GM23338 (cell line): ENCODE results near the gene CIDEB. TPM values are rescaled to one million over a fixed set of nuclear protein-coding genes. Genes with fewer than 3 reads are reported as not detected.

Experiments used
- ATAC-seq: fragments of 200-7000 bp; cut with Tn5 transposase; 3 replicates; pipeline ENCODE4 v1.9.1; 2020
- DNase-seq: peaks from one replicate; pipeline ENCODE4 v3.0.0-alpha.2; 2015; ENCODE audit warnings: low spot score
- H2AFZ ChIP-seq: fragments of 200-600 bp; sonication (generic); 2 replicates; pipeline ENCODE4 v1.8.0; 2016; ENCODE audit warnings: antibody characterized with exemption, mild to moderate bottlenecking, moderate library complexity
- H3F3A ChIP-seq: fragments of 200-600 bp; sonication (generic); replicated peaks from 2 replicates; pipeline ENCODE4 v1.8.0; 2017; ENCODE audit warnings: antibody characterized with exemption, mixed run types, low read depth
- H3K27ac ChIP-seq: fragments of 200-600 bp; sonication (generic); 2 replicates; pipeline ENCODE4 v1.6.1; 2016; ENCODE audit warnings: low read depth
- H3K27me3 ChIP-seq: fragments of 200-600 bp; sonication (generic); 2 replicates; pipeline ENCODE4 v1.8.0; 2016; ENCODE audit warnings: mild to moderate bottlenecking, mixed run types, moderate library complexity; ENCODE audit not compliant: insufficient read depth
- H3K36me3 ChIP-seq: fragments of 200-600 bp; sonication (generic); 2 replicates; pipeline ENCODE4 v1.8.0; 2016; ENCODE audit warnings: mild to moderate bottlenecking; ENCODE audit not compliant: insufficient read depth
- H3K4me1 ChIP-seq: fragments of 200-600 bp; sonication (generic); 2 replicates; pipeline ENCODE4 v1.8.0; 2016; ENCODE audit warnings: mild to moderate bottlenecking, moderate library complexity; ENCODE audit not compliant: insufficient read depth
- H3K4me2 ChIP-seq: fragments of 200-600 bp; sonication (generic); 2 replicates; pipeline ENCODE4 v1.7.1; 2017; ENCODE audit warnings: mixed run types
- H3K4me3 ChIP-seq: fragments of 200-600 bp; sonication (generic); 2 replicates; pipeline ENCODE4 v1.6.1; 2016; ENCODE audit warnings: mixed run types
- H3K79me2 ChIP-seq: fragments of 200-600 bp; sonication (generic); replicated peaks from 2 replicates; pipeline ENCODE4 v1.8.0; 2017; ENCODE audit warnings: mild to moderate bottlenecking; ENCODE audit not compliant: insufficient read depth
- H3K9me2 ChIP-seq: fragments of 200-600 bp; sonication (generic); 2 replicates; pipeline ENCODE4 v1.8.0; 2017; ENCODE audit not compliant: insufficient read depth
- H4K20me1 ChIP-seq: fragments of 200-600 bp; sonication (generic); replicated peaks from 2 replicates; pipeline ENCODE4 v1.8.0; 2017; ENCODE audit warnings: mild to moderate bottlenecking; ENCODE audit not compliant: insufficient read depth
- H3K27ac Mint-ChIP-seq: 2 replicates; pipeline ENCODE4 v1.8.0; 2020; ENCODE audit warnings: inconsistent platforms, mild to moderate bottlenecking, moderate library complexity, mixed read lengths
- H3K27me3 Mint-ChIP-seq: 3 replicates; pipeline ENCODE4 v1.8.0; 2022; ENCODE audit warnings: low read depth, mild to moderate bottlenecking, moderate library complexity, mixed read lengths, inconsistent platforms; ENCODE audit not compliant: insufficient read depth, poor library complexity
- H3K36me3 Mint-ChIP-seq: 3 replicates; pipeline ENCODE4 v1.8.0; 2021; ENCODE audit warnings: low read depth, mild to moderate bottlenecking, inconsistent platforms, moderate library complexity, mixed read lengths
- H3K4me1 Mint-ChIP-seq: 3 replicates; pipeline ENCODE4 v1.8.0; 2020; ENCODE audit warnings: mild to moderate bottlenecking, inconsistent platforms, mixed read lengths
- H3K4me3 Mint-ChIP-seq: 3 replicates; pipeline ENCODE4 v1.8.0; 2021; ENCODE audit warnings: moderate library complexity, mild to moderate bottlenecking, inconsistent platforms, mixed read lengths
- H3K9me3 Mint-ChIP-seq: 3 replicates; pipeline ENCODE4 v1.8.0; 2020; ENCODE audit warnings: moderate library complexity, mild to moderate bottlenecking, inconsistent platforms, mixed read lengths
- CREB1 ChIP-seq: fragments of 250-450 bp; sonication (Bioruptor Pico); IDR thresholded peaks from 2 replicates; pipeline ENCODE4 v1.5.0; 2020; ENCODE audit warnings: low read depth, mild to moderate bottlenecking, moderate library complexity
- CTCF ChIP-seq, 2 experiments: fragments of 200-600 bp in 1 of 2; sonication (generic) in 1 of 2; conservative IDR thresholded peaks; 2 replicates each; pipeline versions ENCODE4 v1.5.1 to v1.6.1; 2016 to 2017; ENCODE audit warnings: antibody characterized with exemption in 2 of 2, low read depth in 2 of 2, mild to moderate bottlenecking in 2 of 2, moderate library complexity in 1 of 2
- ETS1 ChIP-seq: IDR thresholded peaks from 2 replicates; pipeline ENCODE4 v1.6.1; 2016; ENCODE audit warnings: antibody characterized with exemption
- EZH2 ChIP-seq: fragments of 200-600 bp; sonication (generic); IDR thresholded peaks from one replicate; pipeline ENCODE4 v1.8.0; 2017; ENCODE audit warnings: antibody characterized with exemption, mild to moderate bottlenecking, low read depth; ENCODE audit not compliant: unreplicated experiment
- EZH2phosphoT487 ChIP-seq: fragments of 200-600 bp; sonication (generic); IDR thresholded peaks from one replicate; pipeline ENCODE4 v1.8.1; 2018; ENCODE audit warnings: antibody characterized with exemption; ENCODE audit not compliant: unreplicated experiment
- JUNB ChIP-seq: IDR thresholded peaks from one replicate; pipeline ENCODE4 v1.6.1; 2016; ENCODE audit warnings: antibody characterized with exemption; ENCODE audit not compliant: unreplicated experiment
- NANOG ChIP-seq: IDR thresholded peaks from 2 replicates; pipeline ENCODE4 v1.6.1; 2016; ENCODE audit warnings: antibody characterized with exemption, borderline replicate concordance
- POLR2AphosphoS5 ChIP-seq: IDR thresholded peaks from 2 replicates; pipeline ENCODE4 v1.6.1; 2016; ENCODE audit warnings: antibody characterized with exemption, low read depth
- REST ChIP-seq: IDR thresholded peaks from one replicate; pipeline ENCODE4 v1.6.1; 2018; ENCODE audit warnings: antibody characterized with exemption; ENCODE audit not compliant: unreplicated experiment
- STAT1 ChIP-seq: IDR thresholded peaks from one replicate; pipeline ENCODE4 v1.6.1; 2016; ENCODE audit warnings: antibody characterized with exemption; ENCODE audit not compliant: unreplicated experiment
- ZNF114 ChIP-seq: fragments of 250-450 bp; sonication (Bioruptor Pico); IDR thresholded peaks from 2 replicates; pipeline ENCODE4 v1.5.0; 2020; ENCODE audit warnings: mild to moderate bottlenecking, moderate library complexity
- ZNF331 ChIP-seq: fragments of 250-450 bp; sonication (Bioruptor Pico); IDR thresholded peaks from 2 replicates; pipeline ENCODE4 v1.5.0; 2020; ENCODE audit warnings: low read depth, mild to moderate bottlenecking, moderate library complexity
- ZNF462 ChIP-seq: fragments of 250-450 bp; sonication (Bioruptor Pico); IDR thresholded peaks from 2 replicates; pipeline ENCODE4 v1.5.0; 2020; ENCODE audit warnings: mild to moderate bottlenecking, moderate library complexity
- polyA plus RNA-seq: library from polyadenylated mRNA; unstranded; fragments of >200 nt; fragmentation: Nextera tagmentation; extraction: Ambion mirVana; gene quantifications from 2 replicates; pipeline ENCODE4 v1.2.1, GENCODE V29; 2016
- total RNA-seq: library from RNA; depleted of rRNA; stranded (reverse); fragments of >200 nt; shearing (Covaris generic); gene quantifications from 2 replicates; pipeline ENCODE4 v1.2.3, GENCODE V29; 2014

CIDEB gene
- total and polyA plus RNA-seq, 2 experiments from 2014 or later = 3.4 to 4.6 TPM

- Histone ChIP-seq H2AFZ (no peak overlapping the region), H3K4me1 (peaks cover 4% of the 10 kb centered on the region; the same call in 1 of the 2 replicates), H3K4me2 (no peak overlapping the region), H3K79me2 (no peaks in the 10 kb centered on the region), H3K4me3 (no peak overlapping the region), H4K20me1 (peaks cover 3% of the 10 kb centered on the region), H3F3A (no peaks in the 10 kb centered on the region), H3K36me3 (peaks cover 23% of the 10 kb centered on the region; the same call in 1 of the 2 replicates), H3K9me2 (no peaks in the 10 kb centered on the region), H3K27ac (no peak overlapping the region), H3K27me3 (0 out of 2 replicates have a peak, but pooled peaks cover 4% of the 10 kb centered on the region)
- Mint-ChIP-seq H3K4me1 (peaks cover 15% of the 10 kb centered on the region; the same call in 2 of the 3 replicates), H3K27ac (no peak overlapping the region), H3K27me3 (peaks cover 17% of the 10 kb centered on the region), H3K9me3 (no peaks in the 10 kb centered on the region), H3K36me3 (peaks cover 68% of the 10 kb centered on the region), H3K4me3 (no peak overlapping the region)
- ATAC-seq (no peak), DNase-seq (no peak)
- TF ChIP-seq CREB1 (CRISPR knock-in tag) = no peak
- no peak for TF ChIP-seq ZNF462 (CRISPR knock-in tag)
- TF ChIP-seq POLR2AphosphoS5 = no peak
- no peak for TF ChIP-seq ZNF331 (CRISPR knock-in tag)
- TF ChIP-seq EZH2phosphoT487 = no peak
- TF ChIP-seq ETS1 = no peak
- TF ChIP-seq JUNB = no peak
- no peak for TF ChIP-seq NANOG
- no peak for TF ChIP-seq CTCF (conservative IDR thresholded peaks at IDR 0.05; ENCODE audit: low read depth in 2 of 2)
- TF ChIP-seq STAT1 = no peak
- TF ChIP-seq ZNF114 (CRISPR knock-in tag) = no peak
- TF ChIP-seq EZH2 = no peak
- TF ChIP-seq REST = no peak
Measured at GRCh38 chr14:24307156-24307574, 612 bp downstream of the CIDEB start.
